Left hindlimb (tissue), 1 donor: ENCODE results near the gene XAGE2.
"Not testable (repeated sequence)": the region's sequence is repeated elsewhere in the genome, so short reads cannot be mapped to it uniquely, and the experiment has no call there.

Experiments used
- DNase-seq: peaks from one replicate; pipeline ENCODE4 v3.0.0-alpha.2; 2018

XAGE2 gene, protein sequence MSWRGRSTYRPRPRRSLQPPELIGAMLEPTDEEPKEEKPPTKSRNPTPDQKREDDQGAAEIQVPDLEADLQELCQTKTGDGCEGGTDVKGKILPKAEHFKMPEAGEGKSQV

DNA sequence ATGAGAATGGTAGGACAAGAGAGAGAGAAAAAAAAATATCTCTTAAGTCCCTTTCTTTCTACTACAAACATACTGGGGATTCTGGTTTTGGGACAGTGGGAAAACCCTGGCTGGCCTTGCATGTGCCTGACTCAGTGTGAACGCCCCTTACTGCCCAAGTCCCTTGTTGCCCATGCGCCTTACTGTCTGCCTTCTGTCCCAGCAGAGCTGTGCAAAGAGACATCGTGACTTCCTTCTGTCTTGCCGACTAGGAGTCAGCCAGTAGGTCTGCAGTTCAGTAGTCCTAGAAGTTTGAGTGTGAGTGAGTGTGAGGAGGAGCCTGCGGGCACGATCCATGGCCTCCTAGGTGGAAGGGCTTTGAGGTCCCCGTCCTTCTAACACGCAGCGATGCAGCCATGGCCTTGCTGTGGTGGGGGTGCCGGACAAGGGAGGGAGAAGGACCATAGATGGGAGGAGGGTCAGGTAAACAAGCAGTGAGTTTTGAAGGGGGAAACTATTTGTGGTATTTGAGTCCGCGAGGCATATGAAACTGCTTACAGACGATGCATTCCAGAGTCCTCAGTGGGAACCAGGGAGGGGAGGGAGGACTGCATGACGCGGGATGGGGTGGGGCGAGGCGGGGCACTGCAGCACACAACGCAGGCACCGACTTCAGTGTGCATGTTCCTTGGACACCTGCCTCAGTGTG, at the start of gene XAGE2:
XAGE2 (plus strand) TSS at position 654 of the 688 bp plus-strand sequence. CDS start 994 bp downstream, outside the sequence.
- DNase-seq: no peak

GRCh38 chrX:52337410-52337809, 31.4 kb upstream of the XAGE2 start:
- DNase-seq: no peak

- DNase-seq: no peak
Observed at GRCh38 chrX:52341493-52341892, 27.3 kb upstream of the XAGE2 start.

GRCh38 chrX:52343131-52343530, 25.7 kb upstream of the XAGE2 start:
- DNase-seq: not testable (repeated sequence)

GRCh38 chrX:52345402-52345801, 23.4 kb upstream of the XAGE2 start:
- DNase-seq: not testable (repeated sequence)

DNA sequence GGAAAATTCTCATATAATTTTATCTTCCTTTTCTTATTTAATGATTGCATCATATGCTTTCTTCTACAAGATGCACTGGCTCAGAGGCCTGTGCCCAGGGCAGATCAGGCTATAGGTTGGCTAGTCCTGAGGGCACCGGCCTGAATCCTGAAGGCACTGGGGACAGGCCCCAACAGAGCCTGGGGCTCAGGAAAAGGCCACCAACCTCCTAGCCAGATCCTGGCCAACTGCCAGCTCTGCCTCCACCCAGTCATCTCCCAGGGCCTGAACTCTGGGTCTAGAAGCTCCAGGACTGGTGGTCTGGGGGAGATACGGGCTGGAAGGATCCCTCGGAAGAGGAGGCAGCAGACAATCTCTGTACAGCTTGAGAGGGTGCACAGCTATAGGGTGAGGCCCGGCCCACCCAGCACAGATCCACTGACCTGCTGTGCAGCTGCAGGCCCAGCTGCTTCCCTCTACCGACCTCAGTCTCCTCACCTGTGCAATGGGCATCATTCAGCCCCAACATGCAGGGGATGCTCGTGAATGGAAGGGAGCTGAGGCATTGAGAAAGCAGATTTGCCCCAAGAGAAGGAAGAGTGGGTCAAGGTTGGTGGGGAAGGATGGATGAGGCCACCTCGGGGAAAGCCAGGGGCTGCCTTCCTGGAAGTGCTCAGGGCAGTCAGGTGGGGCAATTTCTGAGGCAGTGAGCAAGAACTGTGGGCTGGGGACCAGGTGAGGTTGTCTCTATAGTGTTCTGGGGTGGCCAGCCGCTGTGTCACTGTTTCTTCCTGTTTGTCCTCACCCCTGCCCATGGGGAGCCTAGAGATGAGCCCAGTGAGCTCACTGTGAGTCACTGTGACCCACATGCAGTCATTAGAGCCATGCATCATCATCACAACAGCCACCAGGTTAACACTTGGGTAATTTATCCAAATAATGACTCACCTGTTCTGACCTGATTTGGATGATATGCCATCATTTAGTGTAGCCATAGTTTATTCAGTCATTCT, 22.4 kb upstream of the XAGE2 start:
- no peak for DNase-seq

GRCh38 chrX:52349681-52350080, 19.1 kb upstream of the XAGE2 start:
- DNase-seq: no peak

DNA sequence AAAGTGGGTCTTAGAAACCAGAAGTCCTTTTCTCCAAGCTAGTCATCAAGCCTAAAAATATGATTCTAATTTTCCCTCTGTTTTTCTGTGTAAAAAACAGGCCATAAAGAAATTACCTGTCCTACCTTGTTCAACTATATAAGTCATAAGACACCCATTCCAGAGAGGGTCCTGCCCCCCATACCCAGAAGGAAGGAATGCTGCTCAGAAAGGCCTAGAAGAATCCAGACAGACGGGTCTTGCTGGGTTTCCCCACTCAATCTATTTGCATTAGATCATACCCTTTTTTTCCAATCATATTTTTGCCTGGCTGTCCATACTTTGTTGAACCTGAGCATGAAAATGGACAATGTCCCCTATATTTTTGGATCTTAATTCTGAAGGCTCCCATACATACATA, 16.3 kb upstream of the XAGE2 start:
- DNase-seq: no peak

DNA sequence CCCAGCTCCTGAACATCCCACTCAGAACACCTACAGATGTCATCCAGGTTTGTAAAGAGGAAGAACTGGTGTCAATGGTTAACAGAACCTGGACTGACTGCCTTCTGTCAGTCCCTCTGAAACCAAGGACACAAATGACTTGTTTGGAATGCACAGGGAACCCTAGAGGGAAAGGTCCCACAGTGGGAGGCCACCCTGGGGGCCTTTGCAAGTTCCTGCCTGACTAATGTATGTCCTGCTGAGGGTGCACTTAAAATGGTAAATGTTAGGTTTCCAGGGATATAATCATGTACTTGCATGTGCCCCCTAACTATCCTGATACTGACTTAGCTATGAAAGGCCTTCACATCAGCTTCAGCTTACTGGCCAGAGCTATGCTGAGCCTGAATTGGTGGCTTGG, 15.0 kb upstream of the XAGE2 start:
- no peak for DNase-seq

GRCh38 chrX:52355108-52355507, 13.7 kb upstream of the XAGE2 start:
- no peak for DNase-seq

DNA sequence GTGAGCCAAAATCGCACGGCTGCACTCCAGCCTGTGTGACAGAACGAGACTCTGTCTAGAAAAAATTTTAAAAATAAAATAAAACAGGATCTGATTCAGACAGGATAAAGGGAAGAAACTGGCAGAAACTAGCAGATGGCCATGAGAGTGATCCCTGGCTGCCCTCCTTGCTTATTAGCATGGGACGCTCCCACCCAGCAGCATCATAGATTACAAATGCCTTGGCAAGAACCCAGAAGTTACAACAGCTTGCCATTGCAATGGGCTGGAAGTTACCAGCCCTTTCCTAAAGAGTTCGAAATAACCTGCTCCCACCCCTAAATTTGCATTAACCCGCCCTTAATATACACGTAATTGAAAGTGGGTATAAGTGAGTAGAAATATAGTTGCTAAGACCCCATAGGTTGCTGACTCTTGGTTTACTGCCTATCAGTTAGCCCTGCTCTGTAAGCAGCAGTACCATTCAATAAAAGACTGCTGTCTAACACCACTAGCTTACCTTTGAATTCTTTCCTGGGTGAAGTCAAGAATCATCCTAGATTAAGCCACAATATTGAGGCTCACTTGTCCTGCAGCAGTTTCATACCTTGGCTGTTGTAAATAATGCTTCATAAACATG, 9.1 kb upstream of the XAGE2 start:
- no peak for DNase-seq

- no peak for DNase-seq
Observed at GRCh38 chrX:52361941-52362340, 6.9 kb upstream of the XAGE2 start.

- DNase-seq: no peak
Observed at GRCh38 chrX:52363247-52363883, 5.5 kb upstream of the XAGE2 start.

GRCh38 chrX:52378870-52379269, 10.0 kb downstream of the XAGE2 start:
- DNase-seq: no peak

DNA sequence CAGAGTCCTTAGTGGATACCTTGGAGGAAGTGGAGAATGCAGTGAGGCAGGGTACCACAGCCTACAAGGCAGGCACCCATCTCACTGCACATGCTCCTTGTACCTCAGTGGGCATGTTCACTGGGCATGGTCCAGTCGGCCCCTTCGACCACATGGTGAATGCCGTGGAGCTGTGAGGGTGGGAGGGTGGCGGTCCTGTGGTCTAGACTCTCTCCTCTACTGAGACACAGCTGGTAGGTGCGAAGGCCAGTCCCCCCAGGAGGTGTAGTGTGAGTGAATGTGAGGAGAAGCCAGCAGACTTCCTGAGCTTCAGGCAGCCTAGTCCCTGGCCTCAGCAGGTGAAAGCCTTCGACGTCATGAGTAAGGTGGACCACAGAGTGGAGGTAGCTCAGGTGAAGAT, 12.2 kb downstream of the XAGE2 start:
- no peak for DNase-seq

DNA sequence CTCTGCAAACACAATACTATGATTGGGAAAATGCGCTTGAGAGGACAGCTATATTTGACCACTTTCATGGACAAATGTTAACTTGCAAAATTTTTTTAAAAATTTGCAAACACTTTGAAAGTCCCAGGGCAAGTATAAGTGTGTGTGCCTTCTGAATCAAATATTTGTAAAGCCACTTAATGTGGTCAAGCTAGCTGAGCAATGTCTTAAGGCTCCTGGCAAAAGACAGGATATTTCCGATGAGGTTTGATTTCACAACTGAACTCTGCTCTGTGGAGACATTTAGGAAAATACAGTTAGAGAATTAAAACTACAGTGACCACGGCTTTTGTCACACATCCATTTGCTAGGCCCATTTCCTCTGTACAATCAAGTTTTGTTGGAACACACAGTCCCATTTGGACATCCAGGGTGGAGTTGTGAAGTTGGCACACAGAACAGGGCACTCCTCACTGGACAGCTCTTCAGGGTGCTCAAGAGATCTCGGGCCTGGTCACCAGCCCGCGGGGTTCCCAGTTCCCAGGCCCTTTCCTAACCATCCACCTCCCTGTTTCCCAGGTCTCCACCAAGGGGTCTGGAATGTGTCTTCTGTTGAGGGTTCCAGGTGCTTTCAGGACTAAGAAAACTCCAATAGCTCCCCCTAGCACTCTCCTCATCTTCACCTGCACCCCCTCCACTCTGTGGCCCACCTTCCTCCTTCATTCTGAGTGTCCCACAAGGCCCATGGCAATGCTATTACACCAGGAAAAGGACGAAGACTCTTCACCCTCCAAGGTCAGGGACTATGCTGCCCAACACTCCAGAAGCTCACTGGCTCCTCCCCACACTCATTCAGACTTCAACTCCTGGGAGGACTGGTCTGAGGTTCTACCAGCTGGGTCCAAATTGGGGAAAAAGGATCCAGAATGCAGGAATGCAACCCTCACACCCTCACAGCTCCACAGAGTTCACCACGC, 41.9 kb downstream of the XAGE2 start:
- DNase-seq: no peak

DNA sequence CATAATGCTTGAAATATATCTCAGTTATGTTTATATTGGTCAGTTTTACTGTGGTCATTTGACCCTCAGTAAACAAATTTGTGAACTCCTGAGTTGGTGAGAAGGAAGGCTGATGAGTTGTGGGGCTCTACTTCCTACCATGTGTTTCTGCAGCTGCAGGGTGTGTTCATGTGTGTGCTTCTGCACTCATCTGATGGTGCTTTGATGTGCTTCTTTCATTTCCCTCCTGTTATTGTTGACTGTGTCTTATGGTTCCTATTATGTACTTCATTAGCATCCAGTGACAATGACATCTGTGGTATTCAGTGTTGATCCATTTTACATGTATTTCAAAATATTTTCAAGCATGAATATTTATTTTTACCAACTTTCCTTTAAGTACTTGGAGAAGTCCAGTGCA, 46.5 kb downstream of the XAGE2 start:
- DNase-seq: no peak

DNA sequence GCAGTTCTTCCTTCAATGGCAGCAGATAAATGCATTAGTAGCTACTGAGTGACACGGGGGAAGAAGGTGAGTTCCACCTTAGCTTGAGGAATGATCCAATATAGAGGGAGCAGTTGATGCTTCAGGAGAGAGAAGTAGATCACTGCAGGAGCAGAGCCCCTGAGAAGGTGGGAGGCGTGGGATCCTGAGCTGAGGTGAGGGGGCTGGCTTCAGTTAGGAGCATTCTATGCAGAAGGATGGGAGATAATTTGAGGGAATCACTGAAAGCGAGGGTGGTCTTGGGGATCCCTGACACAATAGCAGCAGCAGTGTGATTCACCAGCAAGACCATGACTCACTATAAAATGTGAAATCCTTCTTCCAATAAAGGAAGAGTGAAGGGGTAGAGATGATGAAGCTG, 48.0 kb downstream of the XAGE2 start:
- no peak for DNase-seq

DNA sequence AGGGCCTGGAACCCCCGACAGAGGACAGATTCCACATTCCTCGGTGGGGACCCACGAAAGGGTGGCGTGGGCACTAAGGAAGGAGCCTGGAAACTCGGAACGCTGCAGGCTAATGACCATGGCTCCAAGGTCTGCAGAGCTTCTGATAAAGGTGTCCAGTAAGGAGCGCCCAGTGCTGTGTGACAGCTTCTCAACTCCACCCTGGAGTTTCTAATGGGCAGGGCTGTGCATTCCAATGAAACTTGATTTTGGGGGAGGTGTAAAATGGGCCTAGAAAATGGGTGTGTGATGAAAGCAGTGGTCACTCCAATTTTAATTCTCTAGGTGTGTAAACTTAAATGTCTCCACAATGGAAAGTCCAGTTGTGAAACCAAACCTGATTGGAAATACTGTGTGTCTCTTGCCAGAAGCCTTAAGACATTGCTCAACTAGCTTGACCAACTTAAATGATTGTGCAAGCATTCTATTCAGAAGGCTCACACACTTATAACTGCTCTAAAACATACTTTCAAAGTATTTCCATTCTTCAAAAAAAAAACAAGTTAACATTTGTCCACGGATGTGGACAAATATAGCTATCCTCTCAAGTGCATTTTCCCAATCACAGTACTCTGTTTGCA, 52.1 kb downstream of the XAGE2 start:
- no peak for DNase-seq

DNA sequence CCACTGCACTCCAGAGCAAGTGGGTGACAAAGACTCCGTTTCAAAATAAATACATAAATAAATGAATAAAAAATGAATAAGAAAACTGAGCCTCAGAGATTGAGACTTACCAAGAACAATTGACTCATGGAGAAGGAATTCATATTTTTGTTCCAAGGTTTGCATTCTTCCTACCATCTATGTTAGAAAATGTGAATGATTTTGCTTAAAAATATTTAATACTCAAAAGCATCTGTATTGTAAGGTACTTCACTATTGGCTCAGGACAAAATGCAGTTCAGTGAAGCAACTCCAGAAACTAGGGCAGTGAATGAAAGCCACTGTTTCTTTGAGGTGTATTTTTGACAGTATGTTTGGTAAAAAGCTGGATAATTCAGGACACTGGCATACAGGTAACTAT, 54.1 kb downstream of the XAGE2 start:
- DNase-seq: no peak

DNA sequence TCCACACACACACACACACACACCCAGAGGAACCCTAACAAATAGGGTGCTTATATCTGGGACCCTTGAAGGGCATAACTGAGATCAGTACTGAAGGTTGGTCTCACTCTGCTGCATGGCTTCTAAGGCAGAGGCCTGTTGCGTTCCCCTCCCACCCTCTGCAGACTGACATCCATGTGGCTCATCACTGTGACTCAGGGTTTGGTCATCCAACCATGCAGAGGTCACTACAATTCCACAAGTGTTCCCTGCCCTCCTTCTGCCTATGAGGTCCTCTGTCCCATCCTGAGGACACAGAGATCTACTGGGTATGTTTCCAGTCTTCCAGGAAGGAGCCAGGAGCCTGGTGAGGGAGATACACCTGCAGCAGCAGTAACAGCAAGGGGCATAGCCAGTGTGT, 55.8 kb downstream of the XAGE2 start:
- no peak for DNase-seq
